LHCN-M2 (cell line): ENCODE measurements around the gene MAPK8. TPM values are rescaled to one million over a fixed set of nuclear protein-coding genes. Genes with fewer than 3 reads are reported as not detected.

Experiments used
- DNase-seq: peaks from one replicate; pipeline ENCODE4 v3.0.0-alpha.2; 2012; ENCODE audit warnings: low read depth
- total RNA-seq: library from RNA; depleted of rRNA; stranded (reverse); fragments of >200 nt; gene quantifications from 2 replicates; pipeline ENCODE4 v1.2.3, GENCODE V29; 2014

Gene MAPK8
- total RNA-seq, 1 experiment from 2014 or later = 46.0 TPM

DNA sequence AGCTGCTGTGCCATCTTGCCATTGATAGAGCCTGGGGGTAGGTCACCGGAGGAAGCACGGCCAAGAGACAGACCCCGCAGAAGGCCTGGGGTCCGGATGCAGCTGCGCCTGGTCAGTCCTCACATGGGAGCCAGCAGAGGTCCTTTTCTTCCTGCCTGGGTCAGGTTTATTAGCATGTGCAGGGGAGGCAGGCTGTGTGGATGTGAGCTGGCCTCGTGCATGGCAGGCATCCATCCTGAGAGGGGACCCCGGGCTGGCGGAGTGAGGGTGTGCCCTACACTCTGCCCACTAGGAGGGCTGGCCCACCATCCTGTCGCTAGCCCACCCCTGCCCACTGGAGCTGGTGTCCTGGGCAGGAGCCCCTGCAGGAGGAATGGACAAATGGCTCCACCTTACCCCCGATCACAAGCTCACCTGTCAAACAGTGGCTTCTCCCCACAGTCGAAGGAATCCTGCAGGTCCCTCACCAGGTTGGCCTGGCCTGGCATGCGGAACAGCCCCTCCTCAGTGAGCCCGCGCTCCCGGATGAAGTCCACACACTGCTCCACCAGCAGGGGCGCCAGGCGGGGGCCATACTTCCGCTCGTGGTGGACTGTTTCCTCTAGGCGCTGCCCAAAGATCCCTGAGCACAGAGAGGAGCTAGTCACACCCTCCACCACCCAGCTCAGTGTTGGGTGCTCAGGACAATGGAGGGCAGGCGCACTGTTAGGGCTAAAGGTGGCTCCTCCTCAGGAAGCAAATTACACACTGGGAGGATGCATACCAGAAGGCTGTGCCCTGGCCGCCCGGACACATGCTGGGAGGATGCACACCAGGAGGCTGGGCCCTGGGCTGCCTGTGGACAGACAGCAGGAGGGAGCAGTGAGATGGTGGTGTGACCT lies 153.0 kb downstream of the MAPK8 start:
- no peak for DNase-seq

DNA sequence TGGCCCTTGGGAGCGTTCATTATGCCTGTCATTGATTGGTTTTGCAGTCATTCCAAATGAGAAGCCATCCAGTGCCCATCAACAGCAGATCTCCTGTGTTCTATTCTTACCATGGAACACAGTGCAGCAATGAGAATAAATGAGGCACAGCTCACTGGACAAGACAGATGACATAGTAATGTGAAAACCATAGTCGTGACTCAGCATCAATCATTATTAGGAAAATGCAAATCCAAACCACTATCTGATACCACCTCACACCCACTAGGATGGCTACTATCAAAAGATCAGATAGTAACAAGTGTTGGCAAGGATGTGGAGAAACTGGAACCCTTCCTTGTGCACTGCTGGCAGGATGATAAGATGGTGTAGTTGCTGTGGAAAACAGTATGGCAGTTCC lies 153.7 kb downstream of the MAPK8 start:
- DNase-seq = no peak

DNA sequence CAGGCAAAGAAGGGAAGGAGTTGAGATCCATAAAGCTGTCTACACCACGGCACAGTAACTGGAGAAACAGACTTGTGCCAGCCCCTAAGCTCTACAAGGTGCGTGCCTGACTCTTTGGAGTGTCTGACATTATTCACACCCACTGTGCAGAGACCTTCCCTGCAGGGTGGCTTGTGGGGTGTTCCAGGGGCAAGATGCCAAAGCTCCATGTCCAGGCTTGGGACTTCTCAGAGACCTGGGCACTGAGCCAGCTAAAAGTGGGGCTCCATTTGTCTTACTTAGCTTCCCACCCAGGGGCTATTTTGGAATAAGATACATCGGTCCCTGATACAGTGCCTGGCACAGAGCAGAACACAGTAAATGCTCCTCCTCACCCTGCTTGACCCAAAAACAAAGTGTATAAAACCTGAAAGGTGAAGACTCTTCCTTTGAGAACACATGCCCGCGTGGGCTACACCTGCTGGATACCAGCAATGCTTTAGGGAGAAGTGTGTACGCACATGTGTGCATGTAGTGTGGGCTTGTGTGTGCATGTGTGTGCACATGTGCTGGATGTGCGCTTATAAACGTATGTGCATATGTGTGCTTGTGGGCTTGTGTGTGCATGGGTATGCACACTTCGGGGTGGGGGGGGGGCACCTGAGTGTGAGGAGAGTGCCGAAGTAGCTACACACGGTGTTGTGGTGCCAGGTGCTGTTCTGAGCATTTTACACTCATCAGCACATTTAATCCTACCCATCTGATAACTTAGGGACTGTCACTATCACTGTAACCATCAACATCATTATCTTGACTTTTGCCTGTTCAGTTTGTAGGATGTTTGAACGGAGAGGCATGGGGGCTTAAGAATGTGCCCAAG lies 155.4 kb downstream of the MAPK8 start:
- no peak for DNase-seq

DNA sequence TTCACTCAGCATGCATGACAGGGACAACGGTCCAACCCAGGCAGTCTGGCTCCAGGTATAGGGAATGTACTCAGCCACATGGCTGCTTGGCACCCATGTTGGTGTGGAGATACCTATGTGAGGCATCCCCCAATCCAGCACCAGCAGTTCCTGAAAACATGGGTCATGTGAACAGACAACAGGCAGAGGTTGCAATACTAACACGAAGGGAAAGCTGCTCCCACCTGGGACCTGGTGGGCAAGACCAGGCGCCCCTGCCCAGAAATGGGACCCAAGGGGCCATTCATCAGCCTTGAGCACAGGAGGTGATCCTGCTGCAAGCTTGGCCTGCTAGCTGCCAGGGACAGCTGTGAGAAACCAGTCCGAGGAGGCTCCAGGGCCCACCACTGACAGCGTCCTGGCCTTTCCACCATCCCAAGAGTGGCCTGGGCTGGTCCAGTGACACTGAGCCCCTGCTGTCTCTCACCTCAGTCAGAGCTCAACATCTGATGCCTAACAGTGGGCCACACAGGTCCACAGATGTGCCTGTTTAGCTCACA lies 156.1 kb downstream of the MAPK8 start:
- no peak for DNase-seq

DNA sequence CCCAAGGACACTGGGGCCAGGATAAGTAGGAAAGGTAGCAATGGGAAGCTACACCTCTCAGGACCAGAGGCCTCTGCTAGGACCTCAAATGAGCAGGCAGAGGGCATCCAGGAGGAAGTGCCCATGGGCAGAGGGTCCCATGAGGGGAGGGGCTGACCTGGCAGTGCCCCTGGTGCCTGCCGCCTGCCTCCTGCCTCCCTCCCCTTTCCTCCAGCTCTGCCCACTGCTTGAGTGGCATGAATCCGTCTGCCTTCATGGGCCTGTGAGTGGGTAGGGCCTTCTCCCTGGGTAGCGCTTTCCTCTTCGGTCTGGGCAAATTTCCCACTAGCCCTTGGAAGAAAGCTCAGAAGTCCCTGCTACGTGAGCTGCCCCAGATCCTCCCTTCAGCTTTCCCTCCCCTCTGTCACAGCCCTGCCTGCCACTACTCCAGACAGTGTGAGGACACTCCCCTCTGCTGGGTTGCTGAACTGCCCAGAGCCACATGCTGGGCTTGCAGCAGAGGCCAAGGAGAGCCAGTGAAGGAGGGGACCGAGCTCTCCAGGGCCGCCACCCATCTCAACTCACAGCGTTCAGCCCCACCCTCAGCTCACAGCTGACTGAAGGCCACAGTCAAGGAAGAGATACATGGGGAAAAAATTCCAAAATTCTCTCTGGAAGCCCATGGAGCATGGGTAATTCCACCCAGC lies 157.0 kb downstream of the MAPK8 start:
- DNase-seq = no peak

DNA sequence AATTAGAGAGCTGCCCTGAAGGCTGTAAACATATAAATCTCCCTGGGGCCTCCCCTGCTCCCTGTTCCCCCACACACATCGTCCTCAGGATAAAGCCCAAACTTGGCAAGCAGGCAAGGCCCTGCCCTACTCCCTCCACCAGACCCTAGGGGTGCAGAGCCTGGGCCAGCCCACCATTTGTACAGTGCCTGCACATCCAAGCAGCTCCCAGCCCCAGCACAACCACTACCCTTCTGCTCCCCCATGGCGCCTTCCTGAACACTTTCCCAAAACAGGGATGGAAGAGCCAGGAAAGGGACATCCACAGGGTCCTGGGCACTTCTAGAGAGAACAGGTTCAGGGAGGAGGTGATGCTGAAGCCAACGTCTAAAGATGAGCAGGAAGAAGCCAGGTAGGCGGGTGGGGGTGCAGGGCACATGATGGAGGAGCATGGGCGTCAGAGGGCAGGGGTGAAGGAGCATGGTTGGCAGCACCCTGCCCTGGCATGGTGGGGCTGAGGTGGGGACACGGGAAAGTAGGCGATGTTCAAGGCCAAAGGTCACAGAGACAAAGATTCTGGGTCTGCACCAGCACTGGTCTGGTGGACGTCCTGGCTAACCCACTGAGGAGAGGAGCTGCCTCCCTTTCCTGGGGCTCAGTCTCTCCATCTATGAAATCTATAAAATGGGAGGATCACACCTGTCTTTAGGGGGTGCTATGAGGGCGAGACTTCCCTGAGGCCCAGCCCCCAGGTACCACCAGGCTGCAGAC lies 157.8 kb downstream of the MAPK8 start:
- no peak for DNase-seq

DNA sequence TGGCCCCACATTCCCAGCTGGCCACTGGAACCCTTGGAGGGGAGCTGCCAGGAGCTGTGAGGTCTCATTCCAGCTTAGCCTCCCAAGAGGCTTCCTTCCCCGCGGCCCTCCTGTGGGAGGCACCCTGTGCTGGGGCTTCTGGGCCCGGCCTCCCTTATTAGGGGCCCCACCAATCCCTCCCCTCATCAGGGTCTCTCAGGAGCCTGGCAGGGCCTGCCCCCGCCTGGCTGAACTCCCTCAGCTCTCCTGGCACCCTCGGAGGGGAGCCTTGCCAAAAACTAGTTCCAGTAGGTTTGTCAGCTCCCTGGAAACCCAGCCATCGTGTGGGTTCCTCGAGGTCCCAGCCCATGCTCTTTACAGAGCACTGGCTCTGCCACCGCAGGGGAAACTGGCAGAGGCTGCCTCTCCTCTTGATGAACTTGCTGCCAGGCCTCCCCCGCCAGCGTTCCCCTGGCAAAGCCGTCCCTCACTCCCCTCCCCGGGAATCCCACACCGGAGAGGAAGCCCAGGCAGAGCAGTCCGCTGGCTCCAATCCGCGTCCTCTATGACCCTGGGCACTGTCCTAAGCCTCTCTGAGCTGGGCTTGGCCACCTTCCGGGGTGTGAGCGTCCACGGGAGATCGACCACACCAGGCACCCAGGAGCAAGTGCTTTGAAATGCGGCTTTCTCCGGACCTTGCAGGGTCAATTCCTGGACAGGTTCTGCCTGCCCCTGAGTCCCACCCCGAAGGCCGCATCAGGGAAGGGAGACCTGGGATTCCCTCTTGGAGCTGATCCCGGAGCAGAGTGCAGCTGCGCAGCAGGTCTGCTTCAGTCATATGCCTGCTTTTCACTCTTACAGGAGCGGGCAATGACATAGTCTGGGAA lies 158.6 kb downstream of the MAPK8 start:
- no peak for DNase-seq

DNA sequence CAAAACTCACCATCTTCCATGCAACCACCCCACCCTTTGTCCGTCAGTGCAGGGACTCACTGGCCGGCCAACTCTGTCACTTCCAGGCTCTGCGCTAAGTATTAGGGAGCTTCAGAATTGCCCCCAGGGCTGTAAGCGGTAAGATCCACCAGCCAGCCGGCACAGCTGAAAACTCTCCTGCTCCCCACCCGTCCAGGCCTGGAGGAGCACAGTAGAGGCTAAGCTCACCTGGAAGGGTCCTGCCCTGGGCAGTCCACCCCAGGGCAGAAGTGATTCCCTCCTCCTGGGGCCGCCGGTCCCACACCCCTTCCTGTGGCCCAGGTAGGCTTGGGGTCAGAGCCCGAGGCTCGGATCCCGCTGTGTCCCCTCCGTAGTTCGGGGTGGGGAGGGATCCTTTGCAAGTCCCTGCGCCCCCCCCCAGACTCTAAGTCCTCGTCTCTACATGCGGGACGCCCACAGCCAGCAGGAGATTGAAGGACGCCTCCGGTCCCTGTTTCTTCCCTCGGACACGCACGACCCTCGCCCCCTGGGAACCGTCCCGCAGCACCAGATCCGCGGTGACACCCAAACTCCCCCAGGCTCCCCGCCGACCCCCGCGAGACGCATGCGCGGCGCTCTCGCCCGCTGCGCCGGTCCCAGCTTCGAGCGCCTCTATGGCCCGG lies 159.5 kb downstream of the MAPK8 start:
- DNase-seq = no peak

DNA sequence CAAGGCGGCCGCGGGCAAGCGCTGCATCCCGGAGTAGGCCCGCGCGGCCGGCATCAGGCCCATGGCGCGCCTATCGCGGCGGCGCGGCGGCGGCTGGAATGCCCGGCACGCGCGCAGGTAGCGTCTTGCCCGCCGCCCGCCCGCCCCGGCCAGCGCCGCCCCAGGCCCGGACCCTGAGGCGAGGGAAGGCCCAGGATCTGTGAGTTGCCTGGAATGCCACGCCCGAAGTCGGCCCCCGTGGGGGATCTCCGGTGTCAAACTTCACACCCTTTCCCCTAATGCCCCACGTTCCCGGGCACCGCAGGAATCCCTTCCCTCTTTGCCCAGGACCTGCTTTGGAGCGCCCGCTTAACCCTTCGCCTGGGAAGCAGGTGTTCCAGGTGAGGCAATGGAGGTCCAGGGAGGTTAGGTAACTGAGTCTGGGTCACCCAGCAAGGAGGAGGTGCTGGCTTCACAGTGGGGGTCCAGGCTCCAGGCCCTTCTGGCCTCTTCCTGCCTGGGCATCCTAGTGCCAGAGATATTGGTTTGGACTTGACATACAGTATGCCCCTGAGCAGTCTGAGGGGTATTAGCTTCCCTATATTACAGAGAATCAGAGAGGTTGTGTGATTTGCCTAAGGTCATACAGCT lies 160.2 kb downstream of the MAPK8 start:
- no peak for DNase-seq

DNA sequence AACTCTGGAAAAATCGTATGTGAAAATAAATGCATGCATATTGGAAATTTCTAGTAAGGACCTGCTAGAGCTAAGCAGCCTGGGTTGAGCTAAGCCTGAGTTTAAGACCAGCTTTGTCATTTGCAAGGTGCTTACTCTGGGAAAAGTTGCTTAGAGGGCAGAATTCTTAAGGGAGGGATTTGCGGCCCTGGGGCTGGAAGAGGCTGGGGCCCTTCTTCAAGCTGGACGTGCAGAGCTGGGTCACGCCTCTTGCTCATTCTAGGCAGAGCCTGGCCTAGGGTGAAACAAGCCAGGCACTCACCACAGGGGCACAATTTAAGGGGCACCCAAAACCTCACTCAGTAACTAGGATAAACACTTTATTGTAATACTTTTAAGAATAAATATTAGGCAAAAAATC lies 161.2 kb downstream of the MAPK8 start:
- DNase-seq = no peak

DNA sequence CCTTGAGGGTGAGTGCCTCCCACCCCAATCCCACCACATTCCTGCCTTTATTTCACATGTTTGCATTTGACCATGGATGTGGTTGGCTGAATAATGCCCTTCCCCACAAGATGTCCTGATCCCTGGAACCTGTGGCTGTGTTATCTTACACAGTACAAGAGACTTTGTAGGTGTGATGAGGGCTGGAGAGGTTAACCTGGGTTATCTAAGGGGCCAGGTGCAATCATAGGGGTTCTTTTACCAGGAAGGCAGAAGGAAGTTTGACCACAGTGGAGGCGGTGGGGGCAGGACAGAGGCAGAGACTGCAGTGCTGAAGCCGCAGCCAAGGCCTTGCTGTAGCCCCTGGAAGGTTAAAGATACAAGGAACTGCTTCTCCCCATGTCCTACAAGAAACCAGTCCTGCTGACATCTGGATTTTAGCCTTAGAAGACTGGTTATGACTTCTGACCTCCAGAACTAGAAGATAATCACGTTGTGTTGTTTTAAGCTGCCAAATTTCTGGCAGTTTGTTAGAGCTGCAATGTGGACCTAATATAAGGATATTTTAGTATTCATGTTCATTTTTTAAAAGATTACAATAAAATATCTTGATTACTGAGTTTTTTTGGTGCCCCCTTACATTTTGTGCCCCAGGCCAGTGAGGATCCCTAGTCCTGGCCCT lies 161.8 kb downstream of the MAPK8 start:
- DNase-seq = no peak

DNA sequence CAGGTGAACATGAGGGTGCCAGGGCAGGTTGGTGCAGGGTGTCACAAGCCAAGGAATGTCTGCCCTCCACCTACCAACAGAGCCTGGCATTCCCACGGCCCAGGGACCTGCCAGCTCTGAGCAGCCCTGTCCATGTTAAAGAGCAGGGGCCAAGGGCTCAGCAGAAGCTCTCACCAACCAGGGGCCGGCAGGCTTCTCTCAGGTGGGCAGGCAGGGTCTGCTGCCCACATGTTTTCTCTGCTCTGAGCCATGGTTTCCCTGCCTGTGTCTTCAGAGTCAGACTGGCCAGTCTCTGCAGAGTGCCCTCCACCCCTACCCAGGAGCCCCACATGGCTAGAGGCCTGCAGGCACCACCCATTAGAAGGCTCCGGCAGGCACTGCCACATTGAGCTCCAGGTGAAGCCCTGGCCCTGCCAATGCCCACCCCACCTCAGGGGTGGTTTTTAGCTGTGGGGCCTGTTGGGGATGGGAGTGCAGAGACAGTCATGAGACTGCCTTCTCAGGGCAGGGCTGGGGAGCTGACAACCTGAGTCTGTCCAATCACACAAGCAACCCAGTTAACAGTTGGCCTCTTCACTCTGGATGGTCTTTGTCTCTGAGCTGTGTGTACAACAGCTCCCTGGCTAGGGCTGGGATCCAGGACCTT lies 162.5 kb downstream of the MAPK8 start:
- DNase-seq = no peak

DNA sequence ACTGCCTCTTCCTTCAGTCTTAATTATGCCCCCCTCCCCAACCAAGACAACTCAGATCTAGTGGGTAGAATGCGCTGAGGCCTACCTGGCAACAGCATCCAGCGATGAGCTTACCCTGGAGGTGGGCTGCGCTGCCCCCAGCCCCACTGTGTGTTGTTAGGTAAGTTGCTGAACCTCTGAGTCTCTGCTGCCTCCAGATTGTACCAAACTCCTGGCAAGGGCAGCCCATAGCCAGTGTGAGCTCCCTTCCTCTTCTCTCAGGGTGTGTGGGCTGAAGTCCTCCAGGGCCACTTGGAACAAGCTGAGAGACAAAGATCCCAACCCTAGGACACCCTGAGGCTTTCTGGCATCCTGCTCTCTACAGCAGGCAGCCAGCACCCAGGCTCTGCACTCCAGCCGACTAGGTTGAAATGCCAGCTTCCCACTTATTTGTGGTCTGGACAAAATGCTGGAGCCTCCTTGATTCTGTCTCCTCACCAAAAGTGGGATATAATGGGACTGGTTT lies 163.1 kb downstream of the MAPK8 start:
- no peak for DNase-seq

DNA sequence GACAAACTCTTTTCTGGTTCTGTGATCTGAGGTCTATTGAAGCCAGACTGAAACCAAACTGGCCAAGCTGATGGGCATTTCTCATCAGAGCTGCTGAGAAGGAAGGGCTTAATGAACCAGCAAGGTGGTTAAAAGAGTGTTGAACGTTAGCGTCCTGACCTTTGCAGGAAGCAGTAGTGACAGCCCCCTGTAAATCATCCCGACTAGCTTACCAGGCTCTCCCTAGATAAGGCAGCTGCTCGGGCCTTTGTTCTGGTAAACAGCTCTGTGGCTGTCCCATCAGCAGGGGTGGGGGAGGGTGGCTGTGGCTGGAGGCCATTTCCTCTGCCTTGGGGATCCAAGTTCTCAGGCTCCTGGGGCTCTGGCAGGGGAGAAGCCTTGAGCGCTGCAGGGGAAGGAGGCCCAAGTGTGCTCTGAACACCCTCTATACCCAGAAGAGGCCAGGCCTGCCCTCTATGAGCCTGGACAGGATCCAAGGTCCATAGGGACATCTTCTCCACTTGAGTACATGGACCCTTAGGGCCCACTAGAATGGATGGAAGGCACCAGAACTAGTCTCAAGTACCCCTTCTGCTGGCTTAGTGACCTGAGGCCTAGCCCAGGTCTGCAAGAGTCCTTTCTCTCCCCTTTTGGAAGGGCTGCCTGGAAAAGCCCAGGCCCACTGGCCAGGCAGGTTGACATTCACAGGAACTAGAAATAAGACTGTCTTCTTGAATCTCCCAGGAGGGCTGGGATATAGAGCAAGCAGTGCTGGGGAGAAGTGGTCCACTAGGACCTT lies 163.8 kb downstream of the MAPK8 start:
- DNase-seq = no peak

DNA sequence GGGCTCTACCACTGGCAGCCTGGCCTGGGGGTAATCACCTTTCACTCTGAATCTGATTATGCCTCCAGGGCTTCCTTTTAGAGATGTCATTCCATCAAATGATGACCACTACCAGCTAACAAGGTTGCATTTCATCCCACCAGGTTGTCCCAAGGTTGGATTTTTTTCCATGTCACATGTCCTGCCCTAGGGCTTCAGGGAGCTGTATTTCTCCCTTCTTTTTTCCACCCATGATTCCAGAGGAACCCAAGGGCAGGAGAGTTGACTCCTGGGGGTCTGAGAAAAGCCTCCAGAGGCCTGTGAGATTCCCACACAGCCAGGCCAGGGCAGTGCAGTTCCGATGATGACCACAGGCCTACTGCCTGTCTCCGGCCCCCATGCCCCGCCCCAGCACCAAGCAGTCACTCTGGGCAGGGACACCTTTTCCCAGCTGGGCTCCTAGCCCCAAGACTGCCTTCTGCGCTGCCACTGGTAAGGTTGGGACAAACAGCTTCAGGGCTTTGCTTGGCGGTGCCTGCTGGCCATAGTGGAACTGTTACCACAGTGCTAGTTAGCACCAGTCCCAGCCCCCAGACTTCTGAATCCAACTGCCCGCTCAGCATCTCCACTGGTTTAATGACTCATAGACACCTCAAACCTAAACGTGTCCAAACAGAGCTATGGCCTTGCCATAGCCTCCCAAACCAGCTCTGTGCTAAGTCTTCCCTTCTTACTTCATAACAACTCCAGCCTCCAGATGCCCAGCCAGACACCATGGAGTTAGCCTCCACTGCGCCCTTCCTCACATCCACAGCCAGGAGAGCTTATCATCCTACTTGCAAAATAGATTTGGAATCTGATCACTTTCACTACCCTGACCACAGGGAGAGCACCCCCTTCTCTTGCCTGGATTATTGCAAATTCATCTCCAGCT lies 164.7 kb downstream of the MAPK8 start:
- peak; percentile 60 for DNase-seq

DNA sequence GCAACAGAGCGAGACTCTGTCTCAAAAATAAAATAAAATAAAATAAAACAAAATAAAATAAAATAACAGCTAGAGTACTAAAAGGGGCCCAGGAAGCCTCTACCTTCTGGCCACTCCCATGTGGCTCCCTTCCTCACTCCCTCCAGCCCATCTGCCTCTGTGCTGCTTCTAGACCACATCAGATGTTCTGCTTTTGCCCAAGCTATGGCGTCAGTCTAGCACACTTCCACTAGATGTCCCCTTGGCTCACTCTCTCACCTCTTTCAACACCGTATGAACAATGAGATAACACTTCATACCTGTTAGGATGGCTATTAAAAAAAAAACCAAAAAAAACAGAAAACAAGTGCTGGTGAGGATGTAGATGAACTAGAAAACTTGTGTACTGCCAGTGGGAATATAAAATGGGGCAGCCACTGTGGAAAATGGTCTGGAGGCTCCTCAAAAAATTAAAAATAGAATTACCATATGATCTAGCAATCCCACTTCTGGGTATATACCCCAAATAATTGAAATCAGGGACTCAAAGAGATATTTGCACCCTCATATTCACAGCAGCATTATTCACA lies 166.1 kb downstream of the MAPK8 start:
- DNase-seq = no peak
